GM19397 (cell line): Measurements from ENCODE around the gene C15orf40.
"Not testable (repeated sequence)": the region's sequence is repeated elsewhere in the genome, so short reads cannot be mapped to it uniquely, and the experiment has no call there.

ENCODE experiments used
- ATAC-seq: cut with Tn5 transposase; IDR thresholded peaks from one replicate; pipeline ENCODE4 v1.9.1; 2021; ENCODE audit warnings: mild to moderate bottlenecking, moderate library complexity; ENCODE audit not compliant: unreplicated experiment

Gene C15orf40

GRCh38 chr15:82952158-82953081, 59.0 kb downstream of the C15orf40 start, which contains the start of gene HOMER2:
Gene HOMER2 (minus strand): TSS chr15:82952720. CDS start chr15:82952535, 185 bp downstream.
- ATAC-seq = no peak

GRCh38 chr15:82951472-82952157, 59.8 kb downstream of the C15orf40 start:
- ATAC-seq = no peak

- no peak for ATAC-seq
These were observed 60.6 kb downstream of the C15orf40 start for GRCh38 chr15:82950746-82951370.

GRCh38 chr15:82950295-82950694, 61.1 kb downstream of the C15orf40 start:
- ATAC-seq = no peak

GRCh38 chr15:82946155-82946701, 65.2 kb downstream of the C15orf40 start:
- ATAC-seq = no peak

GRCh38 chr15:82945326-82945725, 66.1 kb downstream of the C15orf40 start:
- no peak for ATAC-seq

- no peak for ATAC-seq
These were observed 66.6 kb downstream of the C15orf40 start for GRCh38 chr15:82944821-82945220.

- ATAC-seq = no peak
These were observed 67.4 kb downstream of the C15orf40 start for GRCh38 chr15:82944056-82944455.

- ATAC-seq = no peak
These were observed 68.3 kb downstream of the C15orf40 start for GRCh38 chr15:82943176-82943575.

- ATAC-seq = no peak
These were observed 68.7 kb downstream of the C15orf40 start for GRCh38 chr15:82942691-82943090.

GRCh38 chr15:82939678-82940077, 71.8 kb downstream of the C15orf40 start:
- not testable (repeated sequence) for ATAC-seq
